ENCODE measurements around the gene TTC7B.

GRCh38 chr14:90721619-90722305, 94.5 kb downstream of the TTC7B start:
- TF ChIP-seq CEBPB (IDR thresholded peaks at IDR 0.05) (no peak), CREB1 (IDR thresholded peaks at IDR 0.05; ENCODE audit: low read depth) (no peak), REST (IDR thresholded peaks at IDR 0.05; ENCODE audit: low read depth) (no peak), EP300 (IDR thresholded peaks at IDR 0.05; ENCODE audit: borderline replicate concordance) (no peak), USF1 (IDR thresholded peaks at IDR 0.05) (no peak), MAX (IDR thresholded peaks at IDR 0.05) (no peak), RAD21 (IDR thresholded peaks at IDR 0.05; ENCODE audit: low read depth) (no peak), FOXM1 (IDR thresholded peaks at IDR 0.05; ENCODE audit: borderline replicate concordance, low read depth) (no peak), TCF12 (IDR thresholded peaks at IDR 0.05; ENCODE audit: low read depth) (no peak)
